ENCODE measurements around the gene ENOX1.

DNA sequence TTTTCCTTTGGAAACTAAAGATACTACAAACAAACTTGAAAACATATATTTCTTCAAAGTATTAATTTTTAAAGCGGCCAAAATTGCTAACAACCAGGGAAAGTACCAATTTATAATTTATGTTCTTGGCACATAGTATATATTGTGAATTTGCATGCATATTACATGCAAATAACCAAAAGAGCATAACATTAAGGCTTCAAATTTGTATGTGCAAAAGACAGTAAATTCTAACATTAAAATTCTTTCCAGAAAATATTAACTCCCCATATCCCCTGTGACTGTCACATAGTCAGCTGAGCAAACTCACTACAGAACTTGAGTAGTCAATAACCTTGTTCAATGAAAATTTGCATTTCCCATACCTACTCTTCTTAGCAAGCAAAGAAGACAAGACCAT is 133.4 kb downstream of the ENOX1 start:
- TF ChIP-seq, protein P1, sequence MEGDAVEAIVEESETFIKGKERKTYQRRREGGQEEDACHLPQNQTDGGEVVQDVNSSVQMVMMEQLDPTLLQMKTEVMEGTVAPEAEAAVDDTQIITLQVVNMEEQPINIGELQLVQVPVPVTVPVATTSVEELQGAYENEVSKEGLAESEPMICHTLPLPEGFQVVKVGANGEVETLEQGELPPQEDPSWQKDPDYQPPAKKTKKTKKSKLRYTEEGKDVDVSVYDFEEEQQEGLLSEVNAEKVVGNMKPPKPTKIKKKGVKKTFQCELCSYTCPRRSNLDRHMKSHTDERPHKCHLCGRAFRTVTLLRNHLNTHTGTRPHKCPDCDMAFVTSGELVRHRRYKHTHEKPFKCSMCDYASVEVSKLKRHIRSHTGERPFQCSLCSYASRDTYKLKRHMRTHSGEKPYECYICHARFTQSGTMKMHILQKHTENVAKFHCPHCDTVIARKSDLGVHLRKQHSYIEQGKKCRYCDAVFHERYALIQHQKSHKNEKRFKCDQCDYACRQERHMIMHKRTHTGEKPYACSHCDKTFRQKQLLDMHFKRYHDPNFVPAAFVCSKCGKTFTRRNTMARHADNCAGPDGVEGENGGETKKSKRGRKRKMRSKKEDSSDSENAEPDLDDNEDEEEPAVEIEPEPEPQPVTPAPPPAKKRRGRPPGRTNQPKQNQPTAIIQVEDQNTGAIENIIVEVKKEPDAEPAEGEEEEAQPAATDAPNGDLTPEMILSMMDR (IDR thresholded peaks at IDR 0.05) = no peak
- TF ChIP-seq POLR2A (IDR thresholded peaks at IDR 0.05) = no peak
